ENCODE data around the gene FER.
"Not testable (repeated sequence)": the region's sequence is repeated elsewhere in the genome, so short reads cannot be mapped to it uniquely, and the experiment has no call there.

The FER gene

GRCh38 chr5:108747111-108747773 is 455 bp upstream of the FER start:
- DNase-seq (ENCODE audit: low read depth), result no peak

GRCh38 chr5:108748401-108749127 is 867 bp downstream of the FER start:
- DNase-seq (ENCODE audit: low read depth), result peak; percentile 91

GRCh38 chr5:108749128-108749861 is 1.6 kb downstream of the FER start:
- no peak for DNase-seq (ENCODE audit: low read depth)

- no peak for DNase-seq (ENCODE audit: low read depth)
These were observed 5.6 kb downstream of the FER start for GRCh38 chr5:108753331-108753730.

- DNase-seq (ENCODE audit: low read depth), result no peak
These were observed 6.2 kb downstream of the FER start for GRCh38 chr5:108753877-108754276.

GRCh38 chr5:108760512-108760911 is 12.8 kb downstream of the FER start:
- DNase-seq (ENCODE audit: low read depth), result no peak

- DNase-seq (ENCODE audit: low read depth), result no peak
These were observed 15.0 kb downstream of the FER start for GRCh38 chr5:108762660-108763059.

- no peak for DNase-seq (ENCODE audit: low read depth)
These were observed 15.7 kb downstream of the FER start for GRCh38 chr5:108763222-108763916.

GRCh38 chr5:108765647-108766046 is 17.9 kb downstream of the FER start:
- no peak for DNase-seq (ENCODE audit: low read depth)

- not testable (repeated sequence) for DNase-seq (ENCODE audit: low read depth)
These were observed 19.2 kb downstream of the FER start for GRCh38 chr5:108766916-108767315.

- no peak for DNase-seq (ENCODE audit: low read depth)
These were observed 21.7 kb downstream of the FER start for GRCh38 chr5:108769352-108769751.

- no peak for DNase-seq (ENCODE audit: low read depth)
These were observed 24.9 kb downstream of the FER start for GRCh38 chr5:108772626-108773025.

- no peak for DNase-seq (ENCODE audit: low read depth)
These were observed 25.6 kb downstream of the FER start for GRCh38 chr5:108773330-108773729.

GRCh38 chr5:108774079-108774478 is 26.4 kb downstream of the FER start:
- not testable (repeated sequence) for DNase-seq (ENCODE audit: low read depth)

- not testable (repeated sequence) for DNase-seq (ENCODE audit: low read depth)
These were observed 29.9 kb downstream of the FER start for GRCh38 chr5:108777582-108777981.

- not testable (repeated sequence) for DNase-seq (ENCODE audit: low read depth)
These were observed 36.9 kb downstream of the FER start for GRCh38 chr5:108784577-108784976.

- no peak for DNase-seq (ENCODE audit: low read depth)
These were observed 39.2 kb downstream of the FER start for GRCh38 chr5:108786806-108787483.

- DNase-seq (ENCODE audit: low read depth), result no peak
These were observed 40.4 kb downstream of the FER start for GRCh38 chr5:108788142-108788541.

GRCh38 chr5:108793207-108793606 is 45.5 kb downstream of the FER start:
- DNase-seq (ENCODE audit: low read depth), result no peak

GRCh38 chr5:108794349-108794748 is 46.7 kb downstream of the FER start:
- not testable (repeated sequence) for DNase-seq (ENCODE audit: low read depth)

- DNase-seq (ENCODE audit: low read depth), result no peak
These were observed 49.7 kb downstream of the FER start for GRCh38 chr5:108797396-108797795.

GRCh38 chr5:108797986-108798385 is 50.3 kb downstream of the FER start:
- no peak for DNase-seq (ENCODE audit: low read depth)

Measured in GM04503 (cell line).